Measurements from ENCODE around the gene ISCA2.

The ISCA2 gene

GRCh38 chr14:74459976-74460375 lies 33.6 kb upstream of the ISCA2 start:
- DNase-seq (ENCODE audit: low read depth, low spot score), result no peak
- in situ Hi-C loops (cut with HindIII; ENCODE audit: low sequenced_read_pairs), result no loop called here
- no peak for TF ChIP-seq CTCF (IDR thresholded peaks at IDR 0.05; ENCODE audit: low read depth, low read length)

GRCh38 chr14:74462993-74463392 lies 30.6 kb upstream of the ISCA2 start:
- in situ Hi-C loops (cut with HindIII; ENCODE audit: low sequenced_read_pairs), result no loop called here
- no peak for TF ChIP-seq CTCF (IDR thresholded peaks at IDR 0.05; ENCODE audit: low read depth, low read length)
- H3K4me3 ChIP-seq (ENCODE audit: low read depth, low read length), result no peak overlapping the region
- DNase-seq (ENCODE audit: low read depth, low spot score), result no peak

More at GRCh38 chr14:74459976-74460375, 33.6 kb upstream of the ISCA2 start:
- no peak overlapping the region for H3K4me3 ChIP-seq (ENCODE audit: low read depth, low read length)

GRCh38 chr14:74463697-74464096 lies 29.9 kb upstream of the ISCA2 start:
- no peak for TF ChIP-seq CTCF (IDR thresholded peaks at IDR 0.05; ENCODE audit: low read depth, low read length)
- in situ Hi-C loops (cut with HindIII; ENCODE audit: low sequenced_read_pairs), result no loop called here
- DNase-seq (ENCODE audit: low read depth, low spot score), result no peak
- no peak overlapping the region for H3K4me3 ChIP-seq (ENCODE audit: low read depth, low read length)

- DNase-seq (ENCODE audit: low read depth, low spot score), result no peak
- in situ Hi-C loops (cut with HindIII; ENCODE audit: low sequenced_read_pairs), result no loop called here
- no peak for TF ChIP-seq CTCF (IDR thresholded peaks at IDR 0.05; ENCODE audit: low read depth, low read length)
- no peak overlapping the region for H3K4me3 ChIP-seq (ENCODE audit: low read depth, low read length)
These were observed 28.8 kb upstream of the ISCA2 start for GRCh38 chr14:74464785-74465184.

- no peak for TF ChIP-seq CTCF (IDR thresholded peaks at IDR 0.05; ENCODE audit: low read depth, low read length)
- DNase-seq (ENCODE audit: low read depth, low spot score), result no peak
- H3K4me3 ChIP-seq (ENCODE audit: low read depth, low read length), result no peak overlapping the region
- in situ Hi-C loops (cut with HindIII; ENCODE audit: low sequenced_read_pairs), result no loop called here
These were observed 28.2 kb upstream of the ISCA2 start for GRCh38 chr14:74465335-74465734.

- H3K4me3 ChIP-seq (ENCODE audit: low read depth, low read length), result no peak overlapping the region
- no peak for DNase-seq (ENCODE audit: low read depth, low spot score)
- TF ChIP-seq CTCF (IDR thresholded peaks at IDR 0.05; ENCODE audit: low read depth, low read length), result no peak
- in situ Hi-C loops (cut with HindIII; ENCODE audit: low sequenced_read_pairs), result no loop called here
These were observed 25.1 kb upstream of the ISCA2 start for GRCh38 chr14:74468513-74468912.
